A549 (cell line): Measurements from ENCODE around the gene GATB.

Source experiments
- MAZ ChIP-seq: fragments of 150-350 bp; IDR thresholded peaks from 2 replicates; pipeline ENCODE4 v1.6.1; 2014; ENCODE audit warnings: antibody characterized with exemption, low read depth, low read length, borderline replicate concordance
- MYC ChIP-seq: IDR thresholded peaks from 2 replicates; pipeline ENCODE4 v1.6.1; 2012; ENCODE audit warnings: mild to moderate bottlenecking, inconsistent platforms, low read length, improper control_type of control experiment, borderline replicate concordance
- TF ChIP-seq, protein P1 (sequence below): IDR thresholded peaks from 2 replicates; pipeline ENCODE4 v1.6.1; 2012

DNA sequence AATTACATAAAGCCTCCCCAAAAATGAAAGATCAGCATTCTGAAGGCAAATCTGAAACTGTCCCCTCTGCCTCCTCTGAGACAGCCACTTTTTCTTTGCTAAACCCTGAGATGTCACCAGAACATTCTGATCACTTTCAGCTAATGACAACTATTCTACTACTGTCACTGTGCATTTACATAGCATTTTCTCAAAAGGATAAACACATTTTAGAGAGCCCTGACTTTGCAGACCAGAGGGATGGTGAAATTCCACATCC, 72.1 kb downstream of the GATB start:
- TF ChIP-seq, protein P1, sequence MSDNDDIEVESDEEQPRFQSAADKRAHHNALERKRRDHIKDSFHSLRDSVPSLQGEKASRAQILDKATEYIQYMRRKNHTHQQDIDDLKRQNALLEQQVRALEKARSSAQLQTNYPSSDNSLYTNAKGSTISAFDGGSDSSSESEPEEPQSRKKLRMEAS = no peak
- TF ChIP-seq MAZ (no peak), MYC (no peak)
